Right atrium auricular region (tissue), 2 donors: Measurements from ENCODE around the gene AHCYL2. TPM values are rescaled to one million over a fixed set of nuclear protein-coding genes. Genes with fewer than 3 reads are reported as not detected.
A peak's percentile ranks its signal among the peaks of the same experiment; 100 is the strongest.
"Not testable (repeated sequence)": the region's sequence is repeated elsewhere in the genome, so short reads cannot be mapped to it uniquely, and the experiment has no call there.

ENCODE experiments used
- DNase-seq: peaks from one replicate; pipeline ENCODE4 v3.0.0-alpha.2; 2019; ENCODE audit warnings: low spot score
- H3K27ac ChIP-seq, 2 donors: fragments of 200-600 bp; sonication (generic); 1 replicate in 1 of 2; 2 replicates in 1 of 2; pipeline ENCODE4 v1.5.1; 2016 to 2019
- H3K27me3 ChIP-seq, 2 donors: fragments of 200-600 bp; sonication (generic); one replicate each; pipeline versions ENCODE4 v1.5.1 to v1.6.0; 2017 to 2019
- H3K36me3 ChIP-seq: fragments of 200-600 bp; sonication (generic); one replicate; pipeline ENCODE4 v1.5.1; 2016
- H3K4me1 ChIP-seq, 2 donors: fragments of 200-600 bp; sonication (generic); one replicate each; pipeline versions ENCODE4 v1.5.1 to v1.6.0; 2017 to 2019
- H3K4me3 ChIP-seq, 2 donors: fragments of 200-600 bp; sonication (generic); 1 replicate in 1 of 2; 2 replicates in 1 of 2; pipeline ENCODE4 v1.5.1; 2017 to 2019; ENCODE audit warnings: mild to moderate bottlenecking in 1 of 2, moderate library complexity in 1 of 2
- H3K9me3 ChIP-seq, 2 donors: fragments of 200-600 bp; sonication (generic); one replicate each; pipeline ENCODE4 v1.5.1; 2019
- CTCF ChIP-seq, 2 donors: fragments of 200-600 bp; sonication (generic); IDR thresholded peaks; one replicate each; pipeline ENCODE4 v1.5.1; 2019; ENCODE audit warnings: antibody characterized with exemption in 2 of 2
- total RNA-seq, 2 donors: library from RNA; depleted of rRNA; stranded (reverse); fragments of >200 nt; gene quantifications; one replicate each; pipeline ENCODE4 v1.1.0, GENCODE V29; 2016

The AHCYL2 gene
- total RNA-seq, 2 donors from 2014 or later = 5.6 to 6.5 TPM

- DNase-seq = no peak
- Histone ChIP-seq H3K4me3 (no peak overlapping the region), H3K4me1 (peaks cover 0 to 7% of the 10 kb centered on the region in 2 donors), H3K27ac (no peak overlapping the region), H3K9me3 (no peaks in the 10 kb centered on the region), H3K27me3 (no peaks in the 10 kb centered on the region), H3K36me3 (no peaks in the 10 kb centered on the region)
- no peak for TF ChIP-seq CTCF (IDR thresholded peaks at IDR 0.05)
Measured at GRCh38 chr7:129212126-129212525, 12.7 kb upstream of the AHCYL2 start.

GRCh38 chr7:129212596-129212995 is 12.2 kb upstream of the AHCYL2 start:
- TF ChIP-seq CTCF (IDR thresholded peaks at IDR 0.05) = no peak
- Histone ChIP-seq H3K36me3 (no peaks in the 10 kb centered on the region), H3K4me3 (no peak overlapping the region), H3K9me3 (no peaks in the 10 kb centered on the region), H3K27me3 (no peaks in the 10 kb centered on the region), H3K27ac (no peak overlapping the region), H3K4me1 (peaks cover 0 to 7% of the 10 kb centered on the region in 2 donors)
- no peak for DNase-seq

GRCh38 chr7:129213828-129214227 is 11.0 kb upstream of the AHCYL2 start:
- H3K9me3 ChIP-seq = no peaks in the 10 kb centered on the region
- H3K4me3 ChIP-seq = no peak overlapping the region
- no peaks in the 10 kb centered on the region for H3K36me3 ChIP-seq
- no peak overlapping the region for H3K27ac ChIP-seq
- no peaks in the 10 kb centered on the region for H3K27me3 ChIP-seq
- no peak for TF ChIP-seq CTCF (IDR thresholded peaks at IDR 0.05)
- H3K4me1 ChIP-seq = peaks cover 0 to 13% of the 10 kb centered on the region in 2 donors
- DNase-seq = no peak

- H3K9me3 ChIP-seq, H3K27ac ChIP-seq, H3K4me3 ChIP-seq, DNase-seq, H3K4me1 ChIP-seq, H3K36me3 ChIP-seq, H3K27me3 ChIP-seq: not testable (repeated sequence)
Measured at GRCh38 chr7:129215691-129216090, 9.1 kb upstream of the AHCYL2 start.

- not testable (repeated sequence) for H3K9me3 ChIP-seq, DNase-seq, H3K36me3 ChIP-seq, H3K4me3 ChIP-seq, H3K27me3 ChIP-seq, H3K27ac ChIP-seq, H3K4me1 ChIP-seq
Measured at GRCh38 chr7:129216101-129216715, 8.6 kb upstream of the AHCYL2 start.

GRCh38 chr7:129216821-129217416 is 7.9 kb upstream of the AHCYL2 start:
- not testable (repeated sequence) for DNase-seq, H3K27ac ChIP-seq, H3K36me3 ChIP-seq, H3K4me3 ChIP-seq, H3K27me3 ChIP-seq, H3K4me1 ChIP-seq, H3K9me3 ChIP-seq

- H3K4me1 ChIP-seq = peaks cover 0 to 7% of the 10 kb centered on the region in 2 donors
- no peaks in the 10 kb centered on the region for H3K9me3 ChIP-seq
- H3K27ac ChIP-seq = no peak overlapping the region
- no peak overlapping the region for H3K4me3 ChIP-seq
- peak; percentile 91 for DNase-seq
- H3K27me3 ChIP-seq = no peaks in the 10 kb centered on the region
- peak; percentile 85 to 96 for TF ChIP-seq CTCF (IDR thresholded peaks at IDR 0.05)
- no peaks in the 10 kb centered on the region for H3K36me3 ChIP-seq
Measured at GRCh38 chr7:129218514-129219062, 6.2 kb upstream of the AHCYL2 start.

- not testable (repeated sequence) for H3K9me3 ChIP-seq, DNase-seq, H3K4me3 ChIP-seq, H3K27ac ChIP-seq, H3K27me3 ChIP-seq, H3K36me3 ChIP-seq
- H3K4me1 ChIP-seq = peaks cover 0 to 12% of the 10 kb centered on the region in 2 donors
Measured at GRCh38 chr7:129219166-129219565, 5.7 kb upstream of the AHCYL2 start.
